Measurements from ENCODE around the gene KRTAP10-3.
"Not testable (repeated sequence)": the region's sequence is repeated elsewhere in the genome, so short reads cannot be mapped to it uniquely, and the experiment has no call there.

KRTAP10-3 gene

DNA sequence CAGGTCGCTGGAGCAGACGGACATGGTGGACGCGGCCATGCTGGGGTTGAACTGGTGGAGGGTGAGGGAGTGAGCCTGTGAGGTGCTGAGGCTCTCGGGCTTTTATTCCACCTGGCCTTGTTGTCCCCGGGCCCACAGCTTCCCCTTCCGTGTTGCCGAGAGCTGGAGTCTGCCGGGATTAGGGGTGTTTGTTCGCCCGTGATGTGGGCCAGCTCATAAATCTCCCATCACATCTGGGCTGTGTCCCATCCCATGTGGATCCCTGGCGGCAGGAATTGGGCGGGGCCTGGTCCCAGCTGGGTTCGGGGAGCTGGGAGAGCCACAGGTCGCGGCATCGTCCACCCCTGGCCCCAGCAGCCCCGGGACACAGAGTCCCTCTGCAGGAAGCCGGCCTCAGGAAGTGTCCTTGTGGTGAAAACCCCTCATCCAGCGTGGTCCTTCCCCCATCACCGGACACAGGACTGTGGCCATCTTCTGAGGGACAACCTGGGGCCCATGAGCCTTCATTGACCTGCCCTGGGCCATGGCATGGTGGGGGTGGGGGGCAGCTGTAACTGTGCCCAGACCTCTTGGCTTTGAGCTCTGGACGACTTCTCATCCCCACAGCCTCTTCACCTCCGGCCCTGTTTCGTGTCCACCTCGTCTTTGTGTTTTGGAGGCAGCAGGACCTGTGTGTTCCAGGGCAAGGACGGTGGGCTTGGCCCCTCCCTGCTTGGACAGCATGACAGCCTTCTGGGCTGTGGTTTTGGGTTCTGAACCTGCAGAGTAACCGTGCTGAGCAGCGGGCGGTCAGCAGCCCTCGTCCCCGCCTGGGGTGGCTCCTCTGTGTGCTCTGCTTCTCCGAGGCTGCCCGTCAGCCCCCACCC lies 34.1 kb upstream of the KRTAP10-3 start, which contains the start of gene KRTAP10-6:
TSS of gene KRTAP10-6 (minus strand) at position 60 of the 866 bp plus-strand sequence. CDS start at position 39, 21 bp downstream.
- no peak within 1 kb of the TSS for H3K4me3 ChIP-seq (replicated peaks; ENCODE audit: low read depth, low read length)
- no peak for DNase-seq (ENCODE audit: low read depth)
- TF ChIP-seq, protein P1, sequence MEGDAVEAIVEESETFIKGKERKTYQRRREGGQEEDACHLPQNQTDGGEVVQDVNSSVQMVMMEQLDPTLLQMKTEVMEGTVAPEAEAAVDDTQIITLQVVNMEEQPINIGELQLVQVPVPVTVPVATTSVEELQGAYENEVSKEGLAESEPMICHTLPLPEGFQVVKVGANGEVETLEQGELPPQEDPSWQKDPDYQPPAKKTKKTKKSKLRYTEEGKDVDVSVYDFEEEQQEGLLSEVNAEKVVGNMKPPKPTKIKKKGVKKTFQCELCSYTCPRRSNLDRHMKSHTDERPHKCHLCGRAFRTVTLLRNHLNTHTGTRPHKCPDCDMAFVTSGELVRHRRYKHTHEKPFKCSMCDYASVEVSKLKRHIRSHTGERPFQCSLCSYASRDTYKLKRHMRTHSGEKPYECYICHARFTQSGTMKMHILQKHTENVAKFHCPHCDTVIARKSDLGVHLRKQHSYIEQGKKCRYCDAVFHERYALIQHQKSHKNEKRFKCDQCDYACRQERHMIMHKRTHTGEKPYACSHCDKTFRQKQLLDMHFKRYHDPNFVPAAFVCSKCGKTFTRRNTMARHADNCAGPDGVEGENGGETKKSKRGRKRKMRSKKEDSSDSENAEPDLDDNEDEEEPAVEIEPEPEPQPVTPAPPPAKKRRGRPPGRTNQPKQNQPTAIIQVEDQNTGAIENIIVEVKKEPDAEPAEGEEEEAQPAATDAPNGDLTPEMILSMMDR (IDR thresholded peaks at IDR 0.05; ENCODE audit: low read length, missing control alignments), result no peak

DNA sequence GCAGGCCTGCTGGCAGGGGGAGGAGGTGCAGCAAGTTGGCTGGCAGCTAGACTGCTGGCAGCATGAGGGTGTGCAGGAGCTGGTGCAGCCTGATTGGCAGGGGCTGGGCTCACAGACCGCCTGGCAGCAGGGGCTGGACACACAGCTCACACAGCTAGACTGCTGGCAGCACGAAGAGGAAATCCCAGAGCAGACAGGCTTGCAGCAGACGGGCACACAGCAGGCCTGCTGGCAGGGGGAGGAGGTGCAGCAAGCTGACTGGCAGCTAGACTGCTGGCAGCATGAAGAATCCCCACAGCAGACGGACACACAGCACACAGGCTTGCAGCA lies 33.2 kb upstream of the KRTAP10-3 start:
- not testable (repeated sequence) for DNase-seq (ENCODE audit: low read depth); H3K4me3 ChIP-seq (replicated peaks; ENCODE audit: low read depth, low read length)

DNA sequence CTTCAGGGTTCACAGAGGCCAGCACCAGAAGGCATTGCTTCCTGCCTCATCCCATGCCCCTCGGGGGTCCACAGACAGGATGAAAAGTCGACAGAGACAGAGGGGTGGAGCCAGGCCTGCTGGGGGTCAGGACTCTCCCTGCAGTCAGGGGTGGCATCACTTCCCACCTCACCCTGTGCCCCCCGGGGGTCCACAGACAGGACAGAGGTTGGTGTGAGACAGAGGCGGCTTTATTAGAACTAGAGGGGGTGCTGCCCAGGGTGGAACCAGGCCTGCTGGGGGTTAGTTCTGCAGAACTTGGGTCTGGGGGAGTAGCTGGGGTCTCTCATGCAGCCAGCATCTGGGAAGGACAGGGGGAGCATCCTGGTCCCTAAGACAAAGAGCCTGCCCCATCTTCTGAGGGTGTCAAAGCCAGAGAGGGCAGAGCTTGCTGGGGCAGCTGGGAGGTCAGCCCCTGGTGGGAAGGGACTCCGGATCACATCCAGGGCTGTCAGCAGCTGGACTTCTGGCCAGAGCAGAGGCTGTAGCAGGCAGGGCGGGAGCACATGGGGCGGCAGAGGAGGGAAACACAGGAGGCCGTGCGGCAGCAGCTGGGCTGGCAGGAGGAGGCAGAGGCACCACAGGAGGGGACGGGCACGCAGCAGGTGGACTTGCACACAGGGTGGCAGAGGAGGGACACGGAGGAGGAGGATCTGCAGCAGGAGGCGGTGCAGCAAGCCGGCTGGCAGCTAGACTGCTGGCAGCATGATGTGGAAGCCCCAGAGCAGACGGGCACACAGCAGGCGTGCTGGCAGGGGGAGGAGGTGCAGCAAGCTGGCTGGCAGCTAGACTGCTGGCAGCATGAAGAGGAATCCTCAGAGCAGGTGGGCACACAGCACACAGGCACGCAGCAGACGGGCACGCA lies 32.6 kb upstream of the KRTAP10-3 start:
- DNase-seq (ENCODE audit: low read depth), result not testable (repeated sequence)

DNA sequence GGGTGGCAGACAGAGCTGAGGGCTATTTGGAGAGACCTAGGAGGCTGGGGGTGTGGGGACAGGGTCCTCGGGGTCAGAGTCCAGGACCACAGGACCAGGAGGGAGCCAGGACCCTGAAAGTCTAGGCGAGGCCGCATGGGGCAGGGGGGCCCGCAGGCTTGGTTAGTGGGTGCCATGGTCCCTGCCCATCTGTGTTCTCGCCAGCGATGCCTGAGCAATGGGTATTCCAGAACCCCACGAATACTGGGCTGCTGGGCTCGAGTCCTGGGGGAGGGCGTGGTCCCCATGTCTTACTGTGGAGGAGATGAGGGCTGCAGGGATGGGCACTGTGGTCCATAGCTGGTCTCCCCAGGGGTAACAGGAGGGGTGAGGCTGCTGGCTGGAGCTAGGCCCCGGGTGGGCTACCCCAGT lies 31.7 kb upstream of the KRTAP10-3 start:
- TF ChIP-seq, protein P1 (IDR thresholded peaks at IDR 0.05; ENCODE audit: low read length, missing control alignments), result no peak

More for the DNA sequence above, 32.6 kb upstream of the KRTAP10-3 start:
- H3K4me3 ChIP-seq (replicated peaks; ENCODE audit: low read depth, low read length), result not testable (repeated sequence)

DNA sequence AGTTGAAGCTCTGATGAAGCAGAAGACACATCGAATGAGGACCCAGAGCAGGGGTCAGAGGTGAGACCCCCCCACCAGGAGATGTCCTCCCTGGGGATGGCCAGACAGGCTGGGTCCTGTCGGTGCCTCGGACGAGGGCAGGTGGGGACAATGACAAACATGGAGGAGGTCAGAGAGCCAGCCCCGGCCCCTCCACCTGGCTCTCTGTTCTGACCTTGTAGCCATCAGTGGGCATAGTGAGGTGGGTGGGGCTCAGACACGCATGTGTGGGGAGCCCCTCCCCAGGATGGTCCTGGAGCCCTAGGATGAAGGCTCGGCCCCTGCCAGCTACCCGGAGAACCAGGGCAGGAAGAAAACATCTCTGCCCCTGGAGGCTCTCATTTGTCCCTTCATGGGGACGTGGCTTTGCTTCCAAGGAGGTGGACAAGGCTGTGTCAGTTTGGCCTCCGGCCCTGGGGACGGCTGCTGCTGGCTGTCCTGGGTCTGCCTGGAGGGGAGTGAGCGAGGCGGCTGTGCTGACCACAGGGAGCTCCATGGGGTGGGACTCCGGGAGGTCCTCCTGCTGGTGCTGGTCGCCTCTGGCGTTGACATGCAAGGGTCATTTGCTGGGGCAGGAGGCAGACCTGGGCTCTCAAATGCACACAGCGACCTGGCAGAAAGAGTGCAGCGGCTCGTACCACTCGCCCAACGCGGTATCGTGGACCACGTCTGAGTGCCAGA lies 31.2 kb upstream of the KRTAP10-3 start:
- no peak overlapping the region for H3K4me3 ChIP-seq (replicated peaks; ENCODE audit: low read depth, low read length)
- TF ChIP-seq, protein P1 (IDR thresholded peaks at IDR 0.05; ENCODE audit: low read length, missing control alignments), result no peak
- no peak for DNase-seq (ENCODE audit: low read depth)

More for the DNA sequence above, 31.7 kb upstream of the KRTAP10-3 start:
- no peak for DNase-seq (ENCODE audit: low read depth)
- no peak overlapping the region for H3K4me3 ChIP-seq (replicated peaks; ENCODE audit: low read depth, low read length)

DNA sequence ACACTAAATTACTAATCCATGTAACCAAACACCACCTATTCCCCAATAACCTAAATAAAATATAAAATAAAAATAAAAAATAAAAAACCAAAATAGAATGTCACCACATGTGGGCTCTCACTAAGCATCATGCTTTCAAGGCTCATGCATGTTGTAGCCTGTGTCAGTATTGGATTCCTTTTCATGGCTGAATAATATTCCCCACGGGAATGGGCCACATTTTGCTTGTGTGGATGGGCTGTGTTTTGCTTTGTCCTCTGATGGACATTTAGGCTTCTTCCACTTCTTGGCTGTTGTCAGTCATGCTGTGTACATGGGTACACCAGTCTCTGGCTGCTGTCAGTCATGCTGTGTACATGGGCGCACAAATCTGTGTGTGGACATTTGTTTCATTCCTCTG lies 30.5 kb upstream of the KRTAP10-3 start:
- TF ChIP-seq, protein P1 (IDR thresholded peaks at IDR 0.05; ENCODE audit: low read length, missing control alignments), result no peak
- no peak for DNase-seq (ENCODE audit: low read depth)
- no peak overlapping the region for H3K4me3 ChIP-seq (replicated peaks; ENCODE audit: low read depth, low read length)

DNA sequence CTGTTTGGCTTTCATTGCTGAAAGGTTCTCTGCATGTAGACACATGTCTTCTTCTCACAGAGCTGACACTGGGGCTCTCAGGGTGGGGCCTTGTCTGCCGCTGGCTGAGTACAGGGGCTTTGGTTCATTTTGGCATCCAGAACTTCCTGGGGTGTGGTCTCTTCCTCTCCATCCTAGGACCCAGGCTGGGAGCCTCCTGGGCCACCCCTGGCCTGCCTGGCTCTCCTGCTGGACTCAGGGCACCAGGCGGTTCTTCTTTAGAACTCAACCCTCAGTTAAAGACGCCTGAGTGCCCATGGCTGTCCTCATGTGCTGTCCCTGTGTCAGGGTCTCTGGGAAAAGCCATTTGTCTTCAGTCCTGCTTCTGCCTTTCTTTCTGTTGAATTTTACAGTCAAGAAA lies 27.3 kb upstream of the KRTAP10-3 start:
- H3K4me3 ChIP-seq (replicated peaks; ENCODE audit: low read depth, low read length), result no peak overlapping the region
- TF ChIP-seq, protein P1 (IDR thresholded peaks at IDR 0.05; ENCODE audit: low read length, missing control alignments), result no peak
- no peak for DNase-seq (ENCODE audit: low read depth)

All from fibroblast of pulmonary artery (primary cell).